Endothelial cell of umbilical vein (primary cell): Measurements from ENCODE around the gene UVSSA. TPM values are rescaled to one million over a fixed set of nuclear protein-coding genes. Genes with fewer than 3 reads are reported as not detected.

Experiments used
- BruUV-seq: library from RNA; stranded (reverse); fragments of 400-500 nt; replicated peaks from 2 replicates; lab custom pipeline; 2021; lab: Mats Ljungman, UMichigan
- CTCF ChIA-PET: fragments of 300-600, 350-600 bp; sonication (Branson Sonifier 250); formaldehyde crosslinking; loops from one replicate; lab custom pipeline; 2021; ENCODE audit warnings: antibody characterized with exemption, inconsistent platforms; lab: Charles Lee
- POLR2A ChIA-PET: fragments of 300-600, 350-600 bp; sonication (Branson Sonifier 250); formaldehyde crosslinking; loops from one replicate; lab custom pipeline; 2021; ENCODE audit warnings: antibody characterized with exemption, inconsistent platforms; lab: Charles Lee
- DNase-seq: peaks from one replicate; pipeline ENCODE4 v3.0.0-alpha.2; 2011; ENCODE audit warnings: low read depth, low spot score
- FAIRE-seq: peaks from 2 replicates; lab custom pipeline; 2011; peaks lifted over from hg19 to GRCh38; lab: Jason Lieb, UNC
- H2AFZ ChIP-seq: 2 replicates; pipeline ENCODE4 v1.6.0; 2012; ENCODE audit warnings: low read depth, low read length, control low read depth, inconsistent platforms
- H3K27ac ChIP-seq: 2 replicates; pipeline ENCODE4 v1.5.1; 2011; ENCODE audit warnings: low read depth, mild to moderate bottlenecking, control low read depth, low read length, moderate library complexity; ENCODE audit not compliant: insufficient read depth
- H3K27me3 ChIP-seq, 2 experiments: 2 replicates each; pipeline versions ENCODE4 v1.6.0 to v1.6.1; 2011; ENCODE audit warnings: low read length in 2 of 2, mixed read lengths in 1 of 2; ENCODE audit not compliant: control insufficient read depth in 2 of 2, insufficient read depth in 2 of 2
- H3K36me3 ChIP-seq, 2 experiments: 2 replicates in 1 of 2; 3 replicates in 1 of 2; pipeline ENCODE4 v1.5.1; 2011; ENCODE audit warnings: low read length in 2 of 2, mild to moderate bottlenecking in 1 of 2, moderate library complexity in 1 of 2; ENCODE audit not compliant: control insufficient read depth in 2 of 2, insufficient read depth in 2 of 2; ENCODE audit errors: extremely low read depth in 1 of 2
- H3K4me1 ChIP-seq: 3 replicates; pipeline ENCODE4 v1.5.1; 2011; ENCODE audit warnings: mild to moderate bottlenecking, low read length; ENCODE audit not compliant: control insufficient read depth, insufficient read depth; ENCODE audit errors: extremely low read depth
- H3K4me2 ChIP-seq: 2 replicates; pipeline ENCODE4 v1.6.1; 2011; ENCODE audit warnings: low read length, control low read depth, mixed read lengths; ENCODE audit not compliant: insufficient read depth
- H3K4me3 ChIP-seq, 3 experiments: fragments of 200-600 bp in 1 of 3; sonication (generic), shearing (Covaris generic) in 1 of 3; replicated peaks in 1 of 3; 2 replicates each; pipeline ENCODE4 v1.5.1; 2011 to 2016; ENCODE audit warnings: control low read depth in 3 of 3, low read length in 3 of 3, mild to moderate bottlenecking in 2 of 3, inconsistent platforms in 1 of 3, low read depth in 1 of 3, moderate library complexity in 1 of 3; ENCODE audit not compliant: insufficient read depth in 1 of 3
- H3K79me2 ChIP-seq: 2 replicates; pipeline ENCODE4 v1.6.0; 2012; ENCODE audit warnings: low read length, inconsistent platforms; ENCODE audit not compliant: control insufficient read depth, insufficient read depth
- H3K9ac ChIP-seq: replicated peaks from 2 replicates; pipeline ENCODE3; 2011; ENCODE audit warnings: low read length, control low read depth; ENCODE audit not compliant: insufficient read depth; ENCODE audit errors: extremely low read depth
- H3K9me1 ChIP-seq: replicated peaks from 3 replicates; pipeline ENCODE4 v1.6.0; 2011; ENCODE audit warnings: mild to moderate bottlenecking, low read length; ENCODE audit not compliant: control insufficient read depth, insufficient read depth; ENCODE audit errors: extremely low read depth
- H3K9me3 ChIP-seq: replicated peaks from 2 replicates; pipeline ENCODE4 v1.5.1; 2012; ENCODE audit warnings: low read length, inconsistent platforms; ENCODE audit not compliant: control insufficient read depth, insufficient read depth
- H4K20me1 ChIP-seq: replicated peaks from 2 replicates; pipeline ENCODE3; 2011; ENCODE audit warnings: mild to moderate bottlenecking, low read length; ENCODE audit not compliant: control insufficient read depth, insufficient read depth; ENCODE audit errors: extremely low read depth
- EZH2 ChIP-seq: IDR thresholded peaks from 2 replicates; pipeline ENCODE4 v1.6.1; 2012; ENCODE audit warnings: borderline replicate concordance, low read depth, mild to moderate bottlenecking, moderate library complexity, low read length, inconsistent platforms; ENCODE audit not compliant: severe bottlenecking
- FOS ChIP-seq: IDR thresholded peaks from 2 replicates; pipeline ENCODE4 v1.6.1; 2011; ENCODE audit warnings: mild to moderate bottlenecking, low read length, moderate library complexity, borderline replicate concordance; ENCODE audit not compliant: insufficient read depth
- GATA2 ChIP-seq: IDR thresholded peaks from 2 replicates; pipeline ENCODE4 v1.7.0; 2011; ENCODE audit warnings: low read depth, mild to moderate bottlenecking, moderate library complexity, mixed read lengths, low read length; ENCODE audit not compliant: insufficient read length, insufficient read depth
- JUN ChIP-seq: IDR thresholded peaks from 2 replicates; pipeline ENCODE4 v1.6.1; 2011; ENCODE audit warnings: borderline replicate concordance, low read depth; ENCODE audit not compliant: insufficient read length, insufficient read depth
- MYC ChIP-seq: IDR thresholded peaks from one replicate; pipeline ENCODE4 v1.6.1; 2011; ENCODE audit warnings: mild to moderate bottlenecking, low read depth, low read length
- POLR2A ChIP-seq: IDR thresholded peaks from 2 replicates; pipeline ENCODE4 v1.6.1; 2012; ENCODE audit warnings: low read depth, mild to moderate bottlenecking, control low read depth, low read length
- POLR2AphosphoS5 ChIP-seq: IDR thresholded peaks from 2 replicates; pipeline ENCODE4 v1.6.1; 2012; ENCODE audit warnings: low read depth, mild to moderate bottlenecking, control low read depth, low read length, moderate library complexity; ENCODE audit not compliant: insufficient read depth
- dilution Hi-C: fragments of 300-500 bp; cut with MboI; formaldehyde crosslinking; loops from one replicate; pipeline ENCODE4 v1.15.0; 2019; ENCODE audit warnings: low sequenced_read_pairs; ENCODE audit not compliant: extremely low pct_ligation_motif_present
- intact Hi-C: fragments of 100-400 bp; cut with micrococcal nuclease; formaldehyde crosslinking; loops from one replicate; pipeline ENCODE4 v1.10.0; 2022
- polyA plus RNA-seq, 4 experiments: library from polyadenylated mRNA; depleted of rRNA in 3 of 4; stranded (reverse) in 3 of 4; unstranded in 1 of 4; fragments of >200 nt; gene quantifications; 2 replicates each; pipeline versions ENCODE4 v1.2.1 to v1.2.3, GENCODE V29; 2011 to 2012; ENCODE audit warnings: missing spikeins in 1 of 4
- total RNA-seq: library from RNA; stranded (reverse); gene quantifications from 2 replicates; pipeline ENCODE4 v1.2.3, GENCODE V29; 2021
- TF ChIP-seq, protein P1 (sequence below), 2 donors: IDR thresholded peaks; 1 replicate in 1 of 2; 2 replicates in 1 of 2; pipeline ENCODE4 v1.5.1; 2011; ENCODE audit warnings: low read length in 2 of 2, mild to moderate bottlenecking in 2 of 2, moderate library complexity in 2 of 2, control low read depth in 1 of 2, inconsistent platforms in 1 of 2, low read depth in 1 of 2; ENCODE audit not compliant: insufficient read depth in 1 of 2; ENCODE audit errors: extremely low read depth in 1 of 2
- TF ChIP-seq, protein P2 (sequence below): IDR thresholded peaks from 2 replicates; pipeline ENCODE4 v1.6.1; 2011; ENCODE audit not compliant: insufficient read depth, insufficient read length

UVSSA gene
- total and polyA plus RNA-seq, 2 donors (not counting 3 experiments of a cell fraction or from before 2014, with no cell fraction given) = 7.1 to 14.9 TPM

GRCh38 chr4:1315306-1315705 is 31.7 kb upstream of the UVSSA start:
- H4K20me1 ChIP-seq = no peaks in the 10 kb centered on the region
- H3K36me3 ChIP-seq = peaks cover 13 to 37% of the 10 kb centered on the region in 2 experiments
- ChIA-PET CTCF (no interaction called here), POLR2A (no interaction called here)
- no peak overlapping the region for H3K27ac ChIP-seq
- H2AFZ ChIP-seq = no peak overlapping the region
- DNase-seq (no peak), FAIRE-seq (no peak)
- no peaks in the 10 kb centered on the region for H3K9me1 ChIP-seq
- no peak overlapping the region for H3K9ac ChIP-seq
- H3K4me1 ChIP-seq = peaks cover 4% of the 10 kb centered on the region
- peaks cover 20% of the 10 kb centered on the region for H3K79me2 ChIP-seq
- dilution Hi-C loops (no loop called here), intact Hi-C loops (no loop called here)
- H3K4me3 ChIP-seq = no peak overlapping the region
- H3K9me3 ChIP-seq = no peaks in the 10 kb centered on the region
- H3K4me2 ChIP-seq = no peak overlapping the region
- BruUV-seq = no TSS peak
- no peak for TF ChIP-seq POLR2A
- no peak for TF ChIP-seq EZH2
- no peak for TF ChIP-seq POLR2AphosphoS5
- TF ChIP-seq MYC = no peak
- TF ChIP-seq, protein P1, sequence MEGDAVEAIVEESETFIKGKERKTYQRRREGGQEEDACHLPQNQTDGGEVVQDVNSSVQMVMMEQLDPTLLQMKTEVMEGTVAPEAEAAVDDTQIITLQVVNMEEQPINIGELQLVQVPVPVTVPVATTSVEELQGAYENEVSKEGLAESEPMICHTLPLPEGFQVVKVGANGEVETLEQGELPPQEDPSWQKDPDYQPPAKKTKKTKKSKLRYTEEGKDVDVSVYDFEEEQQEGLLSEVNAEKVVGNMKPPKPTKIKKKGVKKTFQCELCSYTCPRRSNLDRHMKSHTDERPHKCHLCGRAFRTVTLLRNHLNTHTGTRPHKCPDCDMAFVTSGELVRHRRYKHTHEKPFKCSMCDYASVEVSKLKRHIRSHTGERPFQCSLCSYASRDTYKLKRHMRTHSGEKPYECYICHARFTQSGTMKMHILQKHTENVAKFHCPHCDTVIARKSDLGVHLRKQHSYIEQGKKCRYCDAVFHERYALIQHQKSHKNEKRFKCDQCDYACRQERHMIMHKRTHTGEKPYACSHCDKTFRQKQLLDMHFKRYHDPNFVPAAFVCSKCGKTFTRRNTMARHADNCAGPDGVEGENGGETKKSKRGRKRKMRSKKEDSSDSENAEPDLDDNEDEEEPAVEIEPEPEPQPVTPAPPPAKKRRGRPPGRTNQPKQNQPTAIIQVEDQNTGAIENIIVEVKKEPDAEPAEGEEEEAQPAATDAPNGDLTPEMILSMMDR (IDR thresholded peaks at IDR 0.05; ENCODE audit: extremely low read depth in 1 of 2, insufficient read depth in 1 of 2, low read depth in 1 of 2, low read length in 2 of 2) = no peak
- TF ChIP-seq, protein P2, sequence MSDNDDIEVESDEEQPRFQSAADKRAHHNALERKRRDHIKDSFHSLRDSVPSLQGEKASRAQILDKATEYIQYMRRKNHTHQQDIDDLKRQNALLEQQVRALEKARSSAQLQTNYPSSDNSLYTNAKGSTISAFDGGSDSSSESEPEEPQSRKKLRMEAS = no peak
- TF ChIP-seq FOS = no peak
- no peak for TF ChIP-seq JUN
- no peak for TF ChIP-seq GATA2
- no peaks in the 10 kb centered on the region for H3K27me3 ChIP-seq
